ENCODE measurements around the gene BCL2A1. TPM values are rescaled to one million over a fixed set of nuclear protein-coding genes. Genes with fewer than 3 reads are reported as not detected.
"Not testable (repeated sequence)": the region's sequence is repeated elsewhere in the genome, so short reads cannot be mapped to it uniquely, and the experiment has no call there.

The BCL2A1 gene
- total RNA-seq, 1 experiment from 2014 or later: 0.44 TPM

- TF ChIP-seq, protein P1, sequence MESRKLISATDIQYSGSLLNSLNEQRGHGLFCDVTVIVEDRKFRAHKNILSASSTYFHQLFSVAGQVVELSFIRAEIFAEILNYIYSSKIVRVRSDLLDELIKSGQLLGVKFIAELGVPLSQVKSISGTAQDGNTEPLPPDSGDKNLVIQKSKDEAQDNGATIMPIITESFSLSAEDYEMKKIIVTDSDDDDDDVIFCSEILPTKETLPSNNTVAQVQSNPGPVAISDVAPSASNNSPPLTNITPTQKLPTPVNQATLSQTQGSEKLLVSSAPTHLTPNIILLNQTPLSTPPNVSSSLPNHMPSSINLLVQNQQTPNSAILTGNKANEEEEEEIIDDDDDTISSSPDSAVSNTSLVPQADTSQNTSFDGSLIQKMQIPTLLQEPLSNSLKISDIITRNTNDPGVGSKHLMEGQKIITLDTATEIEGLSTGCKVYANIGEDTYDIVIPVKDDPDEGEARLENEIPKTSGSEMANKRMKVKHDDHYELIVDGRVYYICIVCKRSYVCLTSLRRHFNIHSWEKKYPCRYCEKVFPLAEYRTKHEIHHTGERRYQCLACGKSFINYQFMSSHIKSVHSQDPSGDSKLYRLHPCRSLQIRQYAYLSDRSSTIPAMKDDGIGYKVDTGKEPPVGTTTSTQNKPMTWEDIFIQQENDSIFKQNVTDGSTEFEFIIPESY (IDR thresholded peaks at IDR 0.05; ENCODE audit: extremely low read depth, insufficient replicate concordance, low read length): no peak
- TF ChIP-seq EZH2phosphoT487 (IDR thresholded peaks at IDR 0.05; ENCODE audit: borderline replicate concordance): no peak
- TF ChIP-seq POLR2AphosphoS5 (IDR thresholded peaks at IDR 0.05; ENCODE audit: low read depth, low read length): no peak
- no peak for TF ChIP-seq RAD21 (IDR thresholded peaks at IDR 0.05; ENCODE audit: low read depth)
- no peak for TF ChIP-seq SP1 (IDR thresholded peaks at IDR 0.05; ENCODE audit: low read depth)
- TF ChIP-seq JUND (IDR thresholded peaks at IDR 0.05): no peak
These were observed 49.7 kb upstream of the BCL2A1 start (continued) for GRCh38 chr15:80020731-80021130.

DNA sequence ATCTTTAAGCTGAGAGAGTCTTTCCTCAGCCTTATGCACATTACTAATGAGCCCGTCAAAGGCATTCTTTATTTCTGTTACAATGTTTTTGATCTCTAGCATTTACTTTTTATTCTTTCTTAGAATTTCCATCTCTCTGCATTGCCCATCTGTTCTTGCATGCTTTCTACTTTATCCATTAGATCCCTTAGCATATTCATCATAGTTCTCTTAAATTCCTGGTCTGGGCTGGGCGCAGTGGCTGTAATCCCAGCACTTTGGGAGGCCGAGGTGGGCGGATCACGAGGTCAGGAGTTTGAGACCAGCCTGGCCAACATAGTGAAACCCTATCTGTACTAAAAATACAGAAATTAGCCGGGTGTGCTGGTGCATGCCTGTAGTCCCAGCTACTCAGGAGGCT is 49.2 kb upstream of the BCL2A1 start:
- BruUV-seq (replicated peaks); POLR2A ChIA-PET; H3K9me2 ChIP-seq (ENCODE audit: insufficient read depth); H4K20me1 ChIP-seq (ENCODE audit: insufficient read depth); H2AFZ ChIP-seq (ENCODE audit: low read depth, low read length, poor library complexity, severe bottlenecking); H3K9ac ChIP-seq (ENCODE audit: low read length); H3K36me3 ChIP-seq (ENCODE audit: control insufficient read depth in 1 of 2, insufficient read depth in 2 of 2, low read length in 2 of 2); H3K79me2 ChIP-seq (ENCODE audit: insufficient read depth, low read length); H3K4me2 ChIP-seq (ENCODE audit: low read length); RAD21 ChIA-PET (ENCODE audit: low non-redundant PET in 1 of 2, low total read pairs in 2 of 2, uncharacterized antibody in 2 of 2, unreplicated experiment in 2 of 2); H3K9me3 ChIP-seq (ENCODE audit: control insufficient read depth in 1 of 2, insufficient read depth in 1 of 2, low read depth in 1 of 2, low read length in 2 of 2); H3K4me1 ChIP-seq (ENCODE audit: control insufficient read depth in 1 of 2, insufficient read depth in 2 of 2, low read length in 2 of 2); H3K4me3 ChIP-seq (replicated peaks in 1 of 2; ENCODE audit: low read depth in 1 of 2, low read length in 2 of 2); intact Hi-C loops (cut with micrococcal nuclease); DNase-seq (ENCODE audit: low read depth, low spot score); H3K27me3 ChIP-seq (ENCODE audit: insufficient read depth, low read length); H3K27ac ChIP-seq (ENCODE audit: low read depth, low read length); ATAC-seq; CTCF ChIA-PET: not testable (repeated sequence)

GRCh38 chr15:80019168-80019745 is 48.3 kb upstream of the BCL2A1 start:
- Histone ChIP-seq H4K20me1 (ENCODE audit: insufficient read depth) (no peaks in the 10 kb centered on the region), H3K4me2 (ENCODE audit: low read length) (no peak overlapping the region), H3K9ac (ENCODE audit: low read length) (no peak overlapping the region), H3K27me3 (ENCODE audit: insufficient read depth, low read length) (no peaks in the 10 kb centered on the region), H3K4me3 (replicated peaks in 1 of 2; ENCODE audit: low read depth in 1 of 2, low read length in 2 of 2) (no peak overlapping the region), H3K27ac (ENCODE audit: low read depth, low read length) (no peak overlapping the region), H3K79me2 (ENCODE audit: insufficient read depth, low read length) (no peaks in the 10 kb centered on the region), H3K4me1 (ENCODE audit: control insufficient read depth in 1 of 2, insufficient read depth in 2 of 2, low read length in 2 of 2) (no peaks in the 10 kb centered on the region), H3K36me3 (ENCODE audit: control insufficient read depth in 1 of 2, insufficient read depth in 2 of 2, low read length in 2 of 2) (no peaks in the 10 kb centered on the region), H3K9me2 (ENCODE audit: insufficient read depth) (no peaks in the 10 kb centered on the region), H2AFZ (ENCODE audit: low read depth, low read length, poor library complexity, severe bottlenecking) (no peak overlapping the region), H3K9me3 (ENCODE audit: control insufficient read depth in 1 of 2, insufficient read depth in 1 of 2, low read depth in 1 of 2, low read length in 2 of 2) (no peaks in the 10 kb centered on the region)
- no TSS peak for BruUV-seq (replicated peaks)
- POLR2A ChIA-PET: no interaction called here
- intact Hi-C loops (cut with micrococcal nuclease): no loop called here
- no peak for DNase-seq (ENCODE audit: low read depth, low spot score)
- RAD21 ChIA-PET (ENCODE audit: low non-redundant PET in 1 of 2, low total read pairs in 2 of 2, uncharacterized antibody in 2 of 2, unreplicated experiment in 2 of 2): no interaction called here
- CTCF ChIA-PET: no interaction called here
- ATAC-seq: no peak
- TF ChIP-seq EZH2 (IDR thresholded peaks at IDR 0.05) (no peak), SIN3A (IDR thresholded peaks at IDR 0.05; ENCODE audit: low read depth) (no peak), FOSL1 (IDR thresholded peaks at IDR 0.05; ENCODE audit: low read depth) (no peak), TCF7L2 (IDR thresholded peaks at IDR 0.05; ENCODE audit: borderline replicate concordance, extremely low read depth, insufficient read depth, insufficient read length) (no peak), MAX (IDR thresholded peaks at IDR 0.05) (no peak), POLR2AphosphoS5 (IDR thresholded peaks at IDR 0.05; ENCODE audit: low read depth, low read length) (no peak), RAD21 (IDR thresholded peaks at IDR 0.05; ENCODE audit: low read depth) (no peak), SP1 (IDR thresholded peaks at IDR 0.05; ENCODE audit: low read depth) (no peak), CEBPB (IDR thresholded peaks at IDR 0.05; ENCODE audit: low read depth) (no peak), ELF1 (IDR thresholded peaks at IDR 0.05; ENCODE audit: borderline replicate concordance, low read depth) (no peak), EZH2phosphoT487 (IDR thresholded peaks at IDR 0.05; ENCODE audit: borderline replicate concordance) (no peak), CBX3 (IDR thresholded peaks at IDR 0.05; ENCODE audit: low read depth) (no peak)
- TF ChIP-seq, protein P1 (IDR thresholded peaks at IDR 0.05; ENCODE audit: extremely low read depth, insufficient replicate concordance, low read length): no peak
